WTC11 (cell line): Measurements from ENCODE around the gene TMEM59L. TPM values are rescaled to one million over a fixed set of nuclear protein-coding genes. Genes with fewer than 3 reads are reported as not detected.

ENCODE experiments used
- AR ChIP-seq: fragments of 250-450 bp; sonication (Bioruptor Pico); IDR thresholded peaks from 2 replicates; pipeline ENCODE4 v1.9.0; 2021; ENCODE audit warnings: mild to moderate bottlenecking
- ATF1 ChIP-seq: sonication (generic); formaldehyde crosslinking; IDR thresholded peaks from 2 replicates; pipeline ENCODE4 v1.8.1; 2023; ENCODE audit warnings: mild to moderate bottlenecking, moderate library complexity, missing genetic modification reagents
- ATF2 ChIP-seq: sonication (generic); formaldehyde crosslinking; IDR thresholded peaks from 2 replicates; pipeline ENCODE4 v1.8.1; 2022; ENCODE audit warnings: low read depth, missing genetic modification reagents, borderline replicate concordance
- CREM ChIP-seq: sonication (generic); formaldehyde crosslinking; IDR thresholded peaks from 2 replicates; pipeline ENCODE4 v1.8.1; 2022; ENCODE audit warnings: mild to moderate bottlenecking, missing genetic modification reagents, moderate library complexity
- E2F4 ChIP-seq: sonication (generic); formaldehyde crosslinking; IDR thresholded peaks from 2 replicates; pipeline ENCODE4 v1.8.1; 2022; ENCODE audit warnings: low read depth, mild to moderate bottlenecking, moderate library complexity, missing genetic modification reagents, borderline replicate concordance
- EMX1 ChIP-seq: fragments of 250-450 bp; sonication (Bioruptor Pico); IDR thresholded peaks from 2 replicates; pipeline ENCODE4 v1.8.0; 2021; ENCODE audit warnings: mild to moderate bottlenecking
- ESRRA ChIP-seq: sonication (generic); formaldehyde crosslinking; IDR thresholded peaks from 2 replicates; pipeline ENCODE4 v1.8.1; 2022; ENCODE audit warnings: mild to moderate bottlenecking, missing genetic modification reagents, borderline replicate concordance
- FOXK1 ChIP-seq: sonication (generic); formaldehyde crosslinking; IDR thresholded peaks from 2 replicates; pipeline ENCODE4 v1.8.0; 2022; ENCODE audit warnings: mild to moderate bottlenecking, moderate library complexity, missing genetic modification reagents
- GABPB1 ChIP-seq: sonication (generic); formaldehyde crosslinking; IDR thresholded peaks from 2 replicates; pipeline ENCODE4 v1.8.1; 2023; ENCODE audit warnings: mild to moderate bottlenecking, missing genetic modification reagents
- GRHL2 ChIP-seq: fragments of 250-450 bp; sonication (Bioruptor Pico); IDR thresholded peaks from 2 replicates; pipeline ENCODE4 v1.8.0; 2022; ENCODE audit warnings: mild to moderate bottlenecking, moderate library complexity; ENCODE audit not compliant: insufficient replicate concordance, severe bottlenecking
- HMGA2 ChIP-seq: fragments of 250-450 bp; sonication (Bioruptor Pico); IDR thresholded peaks from 2 replicates; pipeline ENCODE4 v1.4.0; 2021; ENCODE audit warnings: mild to moderate bottlenecking, moderate library complexity
- IRF1 ChIP-seq: sonication (generic); formaldehyde crosslinking; IDR thresholded peaks from 2 replicates; pipeline ENCODE4 v1.8.0; 2023; ENCODE audit warnings: missing genetic modification reagents
- JAZF1 ChIP-seq: fragments of 250-450 bp; sonication (Bioruptor Pico); IDR thresholded peaks from 2 replicates; pipeline ENCODE4 v1.9.0; 2021; ENCODE audit warnings: moderate library complexity, mild to moderate bottlenecking, inconsistent platforms
- MAX ChIP-seq: sonication (generic); formaldehyde crosslinking; IDR thresholded peaks from 2 replicates; pipeline ENCODE4 v1.8.0; 2022; ENCODE audit warnings: mild to moderate bottlenecking, missing genetic modification reagents
- MLX ChIP-seq: sonication (generic); formaldehyde crosslinking; IDR thresholded peaks from 2 replicates; pipeline ENCODE4 v1.8.1; 2023; ENCODE audit warnings: mild to moderate bottlenecking, missing genetic modification reagents, moderate library complexity
- NR3C1 ChIP-seq: sonication (generic); formaldehyde crosslinking; conservative IDR thresholded peaks from 2 replicates; pipeline ENCODE4 v1.8.1; 2023; ENCODE audit warnings: low read depth, mild to moderate bottlenecking, missing genetic modification reagents
- PRRX2 ChIP-seq: fragments of 250-450 bp; sonication (Bioruptor Pico); IDR thresholded peaks from 2 replicates; pipeline ENCODE4 v1.8.0; 2021; ENCODE audit warnings: mild to moderate bottlenecking
- RELA ChIP-seq: sonication (generic); formaldehyde crosslinking; IDR thresholded peaks from 2 replicates; pipeline ENCODE4 v1.8.1; 2022; ENCODE audit warnings: missing genetic modification reagents, mild to moderate bottlenecking, borderline replicate concordance
- SMAD4 ChIP-seq: sonication (generic); formaldehyde crosslinking; IDR thresholded peaks from 2 replicates; pipeline ENCODE4 v1.8.0; 2022; ENCODE audit warnings: mild to moderate bottlenecking, missing genetic modification reagents
- TEAD4 ChIP-seq: sonication (generic); formaldehyde crosslinking; IDR thresholded peaks from 2 replicates; pipeline ENCODE4 v1.8.0; 2022; ENCODE audit warnings: mild to moderate bottlenecking, missing genetic modification reagents
- USF2 ChIP-seq: sonication (generic); formaldehyde crosslinking; IDR thresholded peaks from 2 replicates; pipeline ENCODE4 v1.8.1; 2023; ENCODE audit warnings: mild to moderate bottlenecking, missing genetic modification reagents, moderate library complexity
- ZBTB21 ChIP-seq: sonication (generic); formaldehyde crosslinking; IDR thresholded peaks from 2 replicates; pipeline ENCODE4 v1.8.1; 2023; ENCODE audit warnings: mild to moderate bottlenecking, missing genetic modification reagents, borderline replicate concordance
- ZNF219 ChIP-seq: sonication (generic); formaldehyde crosslinking; IDR thresholded peaks from 2 replicates; pipeline ENCODE4 v1.8.0; 2023; ENCODE audit warnings: missing genetic modification reagents, mild to moderate bottlenecking, borderline replicate concordance
- ZNF317 ChIP-seq: sonication (generic); formaldehyde crosslinking; IDR thresholded peaks from 2 replicates; pipeline ENCODE4 v1.8.1; 2023; ENCODE audit warnings: low read depth, mild to moderate bottlenecking, moderate library complexity, missing genetic modification reagents, borderline replicate concordance
- ZNF425 ChIP-seq: fragments of 250-450 bp; sonication (Bioruptor Pico); conservative IDR thresholded peaks from 2 replicates; pipeline ENCODE4 v1.9.0; 2021; ENCODE audit warnings: mild to moderate bottlenecking
- ZSCAN18 ChIP-seq: fragments of 250-450 bp; sonication (Bioruptor Pico); IDR thresholded peaks from 2 replicates; pipeline ENCODE4 v2.1.2; 2022; ENCODE audit warnings: mild to moderate bottlenecking, moderate library complexity
- total RNA-seq: library from RNA; stranded (reverse); gene quantifications from 3 replicates; pipeline ENCODE4 v1.2.3, GENCODE V29; 2021

Gene TMEM59L
- total RNA-seq, 1 experiment from 2014 or later = 14.8 TPM

GRCh38 chr19:18588611-18589379 lies 23.9 kb upstream of the TMEM59L start, which contains the start of gene REX1BD (continued):
- TF ChIP-seq AR (no peak), E2F4 (CRISPR knock-in tag) (peak; percentile 44; the same call in 1 of the 2 replicates), ATF2 (CRISPR knock-in tag) (peak; percentile 27; the same call in 1 of the 2 replicates), USF2 (CRISPR knock-in tag) (0 out of 2 replicates have a peak, but pooled peaks have one; percentile 33), PRRX2 (CRISPR knock-in tag) (no peak), TEAD4 (CRISPR knock-in tag) (no peak), ZBTB21 (CRISPR knock-in tag) (peak; percentile 94), ESRRA (CRISPR knock-in tag) (peak; percentile 82; the same call in 1 of the 2 replicates), EMX1 (CRISPR knock-in tag) (no peak), ZNF425 (no peak), NR3C1 (CRISPR knock-in tag) (0 out of 2 replicates have a peak, but pooled peaks have one; percentile 69), GABPB1 (CRISPR knock-in tag) (no peak; the same call in 1 of the 2 replicates), FOXK1 (peak; percentile 82), ZNF317 (peak; percentile 62; the same call in 1 of the 2 replicates), IRF1 (no peak; the same call in 1 of the 2 replicates), HMGA2 (no peak), SMAD4 (CRISPR knock-in tag) (peak; percentile 76; the same call in 1 of the 2 replicates), CREM (CRISPR knock-in tag) (peak; percentile 59; the same call in 1 of the 2 replicates), ATF1 (CRISPR knock-in tag) (no peak; the same call in 1 of the 2 replicates), GRHL2 (CRISPR knock-in tag) (no peak), ZSCAN18 (CRISPR knock-in tag) (no peak), JAZF1 (CRISPR knock-in tag) (no peak), MLX (CRISPR knock-in tag) (no peak), MAX (CRISPR knock-in tag) (peak; percentile 60; the same call in 1 of the 2 replicates), ZNF219 (peak; percentile 85; the same call in 1 of the 2 replicates), RELA (CRISPR knock-in tag) (no peak)
